ENCODE measurements around the gene E2F8.
"Not testable (repeated sequence)": the region's sequence is repeated elsewhere in the genome, so short reads cannot be mapped to it uniquely, and the experiment has no call there.

DNA sequence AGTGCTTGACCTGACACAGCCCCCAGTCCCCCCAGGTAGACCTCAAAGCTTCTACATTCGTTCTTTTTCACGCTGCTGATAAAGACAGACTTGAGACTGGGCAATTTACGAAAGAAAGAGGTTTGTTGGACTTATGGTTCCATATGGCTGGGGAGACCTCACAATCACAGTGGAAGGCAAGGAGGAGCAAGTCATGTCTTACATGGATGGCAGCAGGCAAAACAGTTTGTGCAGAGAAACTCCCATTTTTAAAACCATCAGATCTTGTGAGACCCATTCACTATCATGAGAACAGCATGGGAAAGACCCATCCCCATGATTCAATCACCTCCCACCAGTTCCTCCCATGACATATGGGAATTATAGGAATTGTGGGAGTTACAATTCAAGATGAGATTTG is 13.7 kb upstream of the E2F8 start:
- TF ChIP-seq POLR2AphosphoS5 (IDR thresholded peaks at IDR 0.05; ENCODE audit: borderline replicate concordance, low read depth, low read length); EZH2 (IDR thresholded peaks at IDR 0.05): not testable (repeated sequence)
